K562 (cell line): ENCODE results near the gene ZDHHC12. TPM values are rescaled to one million over a fixed set of nuclear protein-coding genes. Genes with fewer than 3 reads are reported as not detected.

ENCODE experiments used
- ATAC-seq: fragments of 200-7000 bp; cut with Tn5 transposase; 3 replicates; pipeline ENCODE4 v1.9.1; 2020; ENCODE audit warnings: moderate library complexity
- BruUV-seq: library from RNA; stranded (reverse); fragments of 400-500 nt; replicated peaks from 2 replicates; lab custom pipeline; 2021; lab: Mats Ljungman, UMichigan
- CTCF ChIA-PET: fragments of 300-600 bp; formaldehyde crosslinking; extraction: SDS; loops from one replicate; lab custom pipeline; 2021; ENCODE audit warnings: low intra/inter-chr PET ratio; lab: Yijun Ruan, JAX
- POLR2A ChIA-PET: fragments of 300-600, 350-650 bp; sonication (Branson Sonifier 250); formaldehyde crosslinking; extraction: SDS; loops from one replicate; lab custom pipeline; 2021; ENCODE audit warnings: antibody characterized with exemption, inconsistent platforms; lab: Yijun Ruan, JAX
- DNase-seq, 4 experiments: peaks; one replicate each; pipeline versions ENCODE4 v3.0.0 to v3.0.0-alpha.2; 2011 to 2018; ENCODE audit warnings: low spot score in 3 of 4, mixed read lengths in 3 of 4; ENCODE audit errors: extremely low read depth in 1 of 4
- FAIRE-seq: peaks from 2 replicates; lab custom pipeline; 2011; peaks lifted over from hg19 to GRCh38; lab: Jason Lieb, UNC
- H2AFZ ChIP-seq: 2 replicates; pipeline ENCODE4 v1.6.0; 2011; ENCODE audit warnings: low read depth, low read length, control low read depth, inconsistent platforms
- H3K27ac ChIP-seq: fragments of 200-600 bp; 3 replicates; pipeline ENCODE4 v1.8.0; 2011; ENCODE audit warnings: low read depth, mild to moderate bottlenecking, control low read depth, inconsistent platforms, low read length, moderate library complexity, mixed read lengths; ENCODE audit errors: extremely low read depth
- H3K27me3 ChIP-seq, 2 experiments: fragments of 300-600 bp in 1 of 2; 2 replicates in 1 of 2; 3 replicates in 1 of 2; pipeline versions ENCODE4 v1.6.0 to v1.8.0; 2011; ENCODE audit warnings: inconsistent platforms in 2 of 2, low read length in 2 of 2, mild to moderate bottlenecking in 1 of 2, mixed read lengths in 1 of 2, moderate library complexity in 1 of 2; ENCODE audit not compliant: control insufficient read depth in 2 of 2, insufficient read depth in 2 of 2
- H3K36me3 ChIP-seq: fragments of 300-600 bp; 3 replicates; pipeline ENCODE4 v1.8.0; 2011; ENCODE audit warnings: mild to moderate bottlenecking, low read length, inconsistent platforms; ENCODE audit not compliant: control insufficient read depth, insufficient read depth
- H3K4me1 ChIP-seq, 2 experiments: fragments of 200-600 bp in 1 of 2; replicated peaks in 1 of 2; 2 replicates in 1 of 2; 3 replicates in 1 of 2; pipeline versions ENCODE4 v1.5.1 to v1.8.0; 2011; ENCODE audit warnings: inconsistent platforms in 2 of 2, low read length in 2 of 2, mild to moderate bottlenecking in 1 of 2, mixed read lengths in 1 of 2, moderate library complexity in 1 of 2; ENCODE audit not compliant: control insufficient read depth in 2 of 2, insufficient read depth in 2 of 2
- H3K4me2 ChIP-seq: 2 replicates; pipeline ENCODE4 v1.6.1; 2011; ENCODE audit warnings: low read length, control low read depth, inconsistent platforms, mixed read lengths; ENCODE audit not compliant: insufficient read depth
- H3K4me3 ChIP-seq: fragments of 200-600 bp; sonication (generic), shearing (Covaris generic); 2 replicates; pipeline ENCODE4 v1.5.1; 2016; ENCODE audit warnings: control low read depth, inconsistent platforms
- H3K79me2 ChIP-seq: fragments of 200-600 bp; 3 replicates; pipeline ENCODE4 v1.8.0; 2011; ENCODE audit warnings: low read length, inconsistent platforms; ENCODE audit not compliant: control insufficient read depth, insufficient read depth
- H3K9ac ChIP-seq, 2 experiments: 2 replicates each; pipeline versions ENCODE4 v1.6.0 to v1.6.1; 2011; ENCODE audit warnings: low read depth in 2 of 2, low read length in 2 of 2, control low read depth in 1 of 2, inconsistent platforms in 1 of 2, mild to moderate bottlenecking in 1 of 2, mixed read lengths in 1 of 2; ENCODE audit not compliant: insufficient read depth in 1 of 2
- H3K9me1 ChIP-seq: one replicate; pipeline ENCODE4 v1.6.0; 2011; ENCODE audit warnings: inconsistent platforms, mild to moderate bottlenecking, low read length, moderate library complexity; ENCODE audit not compliant: control insufficient read depth, insufficient read depth
- H3K9me3 ChIP-seq: replicated peaks from 2 replicates; pipeline ENCODE4 v1.5.1; 2011; ENCODE audit warnings: low read depth, low read length, inconsistent platforms; ENCODE audit not compliant: control insufficient read depth, insufficient read depth
- H4K20me1 ChIP-seq: replicated peaks from 2 replicates; pipeline ENCODE4 v1.6.1; 2011; ENCODE audit warnings: low read length, inconsistent platforms, mixed read lengths; ENCODE audit not compliant: control insufficient read depth, insufficient read depth
- HCFC1 ChIP-seq: IDR thresholded peaks from 2 replicates; pipeline ENCODE4 v1.6.1; 2012; ENCODE audit warnings: low read depth, low read length, improper control_type of control experiment
- MCM7 ChIP-seq, 2 experiments: fragments of 450-650 bp; IDR thresholded peaks; 2 replicates each; pipeline ENCODE4 v1.6.1; 2016 to 2018
- PHB ChIP-seq: fragments of 250-450 bp; sonication (Bioruptor Pico); IDR thresholded peaks from 2 replicates; pipeline ENCODE4 v1.5.0; 2021
- ZNF561 ChIP-seq: fragments of 450-650 bp; formaldehyde crosslinking; conservative IDR thresholded peaks from 2 replicates; pipeline ENCODE4 v1.4.0; 2020; ENCODE audit warnings: mild to moderate bottlenecking, moderate library complexity
- WGBS: fragments of 100-300 bp; shearing (Covaris generic); methylation state at CpG from one replicate; pipeline ENCODE4 v1.1.6; 2016; ENCODE audit warnings: low coverage, mixed read lengths; ENCODE audit not compliant: insufficient coverage; ENCODE audit errors: missing lambda C conversion rate; 5-methylcytosine and 5-hydroxymethylcytosine counted together
- in situ Hi-C: fragments of 300-500 bp; cut with MboI; formaldehyde crosslinking; loops from 4 replicates; pipeline ENCODE4 v1.15.0; 2018; ENCODE audit warnings: inconsistent platforms, mixed read lengths
- intact Hi-C: fragments of 100-400 bp; cut with micrococcal nuclease; formaldehyde crosslinking; loops from 2 replicates; pipeline ENCODE4 v1.14.2; 2022
- polyA plus RNA-seq, 8 experiments: library from polyadenylated mRNA; depleted of rRNA in 4 of 8; stranded (reverse) in 5 of 8; unstranded in 3 of 8; fragments of >200 nt; fragmentation: Nextera tagmentation in 2 of 8; fragmentation: Illumina TruSeq in 1 of 8; extraction: Ambion mirVana in 2 of 8; extraction: Trizol in 1 of 8; gene quantifications; 2 replicates each; pipeline versions ENCODE4 v1.2.1 to v1.2.3, GENCODE V29; 2011 to 2014; ENCODE audit warnings: inconsistent platforms in 1 of 8, missing spikeins in 1 of 8
- total RNA-seq, 7 experiments: library from RNA; depleted of rRNA in 6 of 7; stranded (reverse); fragments of >200 nt in 6 of 7; fragmentation: Illumina TruSeq in 2 of 7; extraction: Trizol in 2 of 7; gene quantifications; 2 replicates each; pipeline versions ENCODE4 v1.2.1 to v1.2.3, GENCODE V29; 2011 to 2021; ENCODE audit warnings: low replicate concordance in 1 of 7
- TF ChIP-seq, protein P1 (sequence below): sonication (generic); formaldehyde crosslinking; IDR thresholded peaks from 2 replicates; pipeline ENCODE4 v1.8.1; 2023; ENCODE audit warnings: mild to moderate bottlenecking, missing genetic modification reagents
- TF ChIP-seq, protein P2 (sequence below): fragments of 250-450 bp; sonication (Bioruptor Pico); IDR thresholded peaks from 2 replicates; pipeline ENCODE4 v1.8.0; 2022; ENCODE audit warnings: moderate library complexity, mild to moderate bottlenecking, inconsistent platforms

ZDHHC12 gene
- total and polyA plus RNA-seq, 9 of the 15 experiments (the other 6 are each of a cell fraction or from before 2014, with no cell fraction given): 0.21 to 38.0 (median 13.8) TPM

DNA sequence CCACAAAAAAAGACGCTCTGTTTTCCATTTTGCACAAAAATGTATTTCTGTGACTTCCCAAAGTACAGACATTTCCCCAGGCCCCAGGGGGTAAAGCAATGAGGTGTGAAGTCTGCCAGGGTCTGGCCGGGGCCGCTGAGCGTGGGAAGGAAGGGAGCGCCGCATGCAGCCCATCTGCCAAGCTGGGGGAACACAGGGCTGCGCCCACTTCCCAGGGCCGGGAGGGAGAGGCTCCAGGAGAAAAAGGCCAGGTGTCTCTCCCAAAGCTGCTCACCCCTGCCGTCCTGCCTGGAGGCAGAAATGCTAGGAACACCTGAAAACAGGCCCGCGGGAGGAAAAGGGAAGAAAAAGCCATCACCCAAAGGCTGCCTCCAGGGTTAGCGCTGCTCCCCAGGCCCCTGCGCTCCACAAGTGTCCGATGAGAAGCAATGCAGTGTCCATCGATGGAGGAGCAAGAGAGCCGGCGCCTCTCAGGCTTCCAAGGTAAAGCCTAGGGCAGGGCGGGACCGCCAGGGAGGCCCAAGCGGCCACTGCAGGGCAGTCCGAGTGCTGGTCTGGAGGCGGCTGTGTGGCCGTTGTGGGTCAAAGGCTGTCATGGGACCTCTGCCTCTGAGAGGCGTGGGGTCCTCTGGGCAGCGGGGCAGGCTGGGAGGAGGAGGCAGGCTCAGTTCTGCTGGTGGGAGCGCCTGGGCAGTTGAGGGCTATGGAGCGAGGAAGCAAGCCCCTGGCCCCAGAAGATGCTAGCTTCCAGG, 6.0 kb upstream of the ZDHHC12 start:
- Histone ChIP-seq H3K9me3 (no peaks in the 10 kb centered on the region), H2AFZ (no peak overlapping the region), H3K79me2 (no peaks in the 10 kb centered on the region), H3K4me3 (no peak overlapping the region), H3K9ac (peak overlapping the region in 1 of 2 experiments; percentile 57; a peak in 2 of 4 replicates), H3K27me3 (no peaks in the 10 kb centered on the region), H3K4me1 (peaks cover 5 to 33% of the 10 kb centered on the region in 2 experiments; a peak in 4 of 5 replicates), H4K20me1 (no peaks in the 10 kb centered on the region), H3K36me3 (no peaks in the 10 kb centered on the region; the same call in 2 of the 3 replicates), H3K27ac (no peak overlapping the region), H3K4me2 (no peak overlapping the region), H3K9me1 (no peaks in the 10 kb centered on the region)
- BruUV-seq: no TSS peak
- POLR2A ChIA-PET: interaction anchor here (1.2 kb wide), 1 partner anchor 41 kb away, joined by 3 read pairs; no protein-coding TSS in a partner anchor
- no peak for TF ChIP-seq PHB
- TF ChIP-seq ZNF561 (CRISPR knock-in tag): no peak
- no peak for TF ChIP-seq HCFC1
- TF ChIP-seq, protein P1, sequence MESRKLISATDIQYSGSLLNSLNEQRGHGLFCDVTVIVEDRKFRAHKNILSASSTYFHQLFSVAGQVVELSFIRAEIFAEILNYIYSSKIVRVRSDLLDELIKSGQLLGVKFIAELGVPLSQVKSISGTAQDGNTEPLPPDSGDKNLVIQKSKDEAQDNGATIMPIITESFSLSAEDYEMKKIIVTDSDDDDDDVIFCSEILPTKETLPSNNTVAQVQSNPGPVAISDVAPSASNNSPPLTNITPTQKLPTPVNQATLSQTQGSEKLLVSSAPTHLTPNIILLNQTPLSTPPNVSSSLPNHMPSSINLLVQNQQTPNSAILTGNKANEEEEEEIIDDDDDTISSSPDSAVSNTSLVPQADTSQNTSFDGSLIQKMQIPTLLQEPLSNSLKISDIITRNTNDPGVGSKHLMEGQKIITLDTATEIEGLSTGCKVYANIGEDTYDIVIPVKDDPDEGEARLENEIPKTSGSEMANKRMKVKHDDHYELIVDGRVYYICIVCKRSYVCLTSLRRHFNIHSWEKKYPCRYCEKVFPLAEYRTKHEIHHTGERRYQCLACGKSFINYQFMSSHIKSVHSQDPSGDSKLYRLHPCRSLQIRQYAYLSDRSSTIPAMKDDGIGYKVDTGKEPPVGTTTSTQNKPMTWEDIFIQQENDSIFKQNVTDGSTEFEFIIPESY (CRISPR knock-in tag): peak; percentile 58; the same call in 1 of the 2 replicates
- no peak for TF ChIP-seq MCM7 (IDR thresholded peaks at IDR 0.05)
- TF ChIP-seq, protein P2, sequence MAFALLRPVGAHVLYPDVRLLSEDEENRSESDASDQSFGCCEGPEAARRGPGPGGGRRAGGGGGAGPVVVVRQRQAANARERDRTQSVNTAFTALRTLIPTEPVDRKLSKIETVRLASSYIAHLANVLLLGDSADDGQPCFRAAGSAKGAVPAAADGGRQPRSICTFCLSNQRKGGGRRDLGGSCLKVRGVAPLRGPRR (CRISPR knock-in tag): no peak
- CTCF ChIA-PET: no interaction called here
- 75% methylated on average over 20 of the region's 27 CpGs for WGBS
- ATAC-seq: no peak
- FAIRE-seq: no peak
- in situ Hi-C loops (loop anchor here (5.0 kb wide), 1 partner anchor 197 kb away; no protein-coding TSS in a partner anchor), intact Hi-C loops (loop anchor here (5.0 kb wide), 1 partner anchor 277 kb away; no protein-coding TSS in a partner anchor)
- no peak for DNase-seq
